SKM-1 (cell line): Measurements from ENCODE around the gene MEF2A.
A peak's percentile ranks its signal among the peaks of the same experiment; 100 is the strongest.

Experiments
- DNase-seq: peaks from one replicate; lab custom pipeline; 2025; ENCODE audit not compliant: unreplicated experiment; lab: John Stamatoyannopoulos, UW

Gene MEF2A

GRCh38 chr15:99562238-99562637 lies 3.5 kb upstream of the MEF2A start:
- no peak for DNase-seq

GRCh38 chr15:99564221-99565048 lies 1.3 kb upstream of the MEF2A start:
- DNase-seq, result peak; percentile 17

GRCh38 chr15:99565049-99565298 lies 810 bp upstream of the MEF2A start:
- DNase-seq, result no peak

GRCh38 chr15:99566157-99566897 lies 543 bp downstream of the MEF2A start:
- DNase-seq, result no peak

- no peak for DNase-seq
Observed at GRCh38 chr15:99568625-99569352, 3.0 kb downstream of the MEF2A start.

GRCh38 chr15:99571299-99571698 lies 5.5 kb downstream of the MEF2A start:
- DNase-seq, result no peak

- DNase-seq, result no peak
Observed at GRCh38 chr15:99574048-99574447, 8.3 kb downstream of the MEF2A start.

- no peak for DNase-seq
Observed at GRCh38 chr15:99574502-99574901, 8.7 kb downstream of the MEF2A start.

- DNase-seq, result no peak
Observed at GRCh38 chr15:99578809-99579208, 13.0 kb downstream of the MEF2A start.

- no peak for DNase-seq
Observed at GRCh38 chr15:99580076-99580475, 14.3 kb downstream of the MEF2A start.

- no peak for DNase-seq
Observed at GRCh38 chr15:99582508-99582960, 16.8 kb downstream of the MEF2A start.

- DNase-seq, result no peak
Observed at GRCh38 chr15:99584081-99584600, 18.4 kb downstream of the MEF2A start.

- DNase-seq, result no peak
Observed at GRCh38 chr15:99586121-99586520, 20.3 kb downstream of the MEF2A start.

GRCh38 chr15:99589801-99590200 lies 24.0 kb downstream of the MEF2A start:
- DNase-seq, result no peak

GRCh38 chr15:99590913-99591646 lies 25.3 kb downstream of the MEF2A start:
- no peak for DNase-seq

- no peak for DNase-seq
Observed at GRCh38 chr15:99592145-99592791, 26.5 kb downstream of the MEF2A start.

- no peak for DNase-seq
Observed at GRCh38 chr15:99593070-99593469, 27.3 kb downstream of the MEF2A start.

GRCh38 chr15:99594916-99595315 lies 29.1 kb downstream of the MEF2A start:
- no peak for DNase-seq

- no peak for DNase-seq
Observed at GRCh38 chr15:99598296-99598695, 32.5 kb downstream of the MEF2A start.

- no peak for DNase-seq
Observed at GRCh38 chr15:99603828-99604227, 38.0 kb downstream of the MEF2A start.
